ENCODE measurements around the gene DENND1C. TPM values are rescaled to one million over a fixed set of nuclear protein-coding genes. Genes with fewer than 3 reads are reported as not detected.

The DENND1C gene
- total RNA-seq, 1 experiment from 2014 or later, result not detected

GRCh38 chr19:6478815-6479214, 2.8 kb downstream of the DENND1C start:
- Mint-ChIP-seq H3K4me3 (ENCODE audit: low read depth, unreplicated experiment) (no peak overlapping the region), H3K9me3 (ENCODE audit: low read depth, unreplicated experiment) (no peaks in the 10 kb centered on the region), H3K27ac (ENCODE audit: unreplicated experiment) (no peak overlapping the region), H3K36me3 (ENCODE audit: insufficient read depth, unreplicated experiment) (peaks cover 5% of the 10 kb centered on the region), H3K4me1 (ENCODE audit: low read depth, unreplicated experiment) (peaks cover 3% of the 10 kb centered on the region), H3K27me3 (ENCODE audit: unreplicated experiment) (peaks cover 18% of the 10 kb centered on the region)
- no TSS peak for BruUV-seq (replicated peaks)
- CTCF ChIA-PET, result no interaction called here
- intact Hi-C loops (cut with micrococcal nuclease; ENCODE audit: unreplicated experiment), result no loop called here
- no peak for DNase-seq
- TF ChIP-seq CTCF (IDR thresholded peaks at IDR 0.05; ENCODE audit: unreplicated experiment), result no peak

- no peak overlapping the region for H3K4me3 Mint-ChIP-seq (ENCODE audit: low read depth, unreplicated experiment)
- no TSS peak for BruUV-seq (replicated peaks)
- peaks cover 5% of the 10 kb centered on the region for H3K36me3 Mint-ChIP-seq (ENCODE audit: insufficient read depth, unreplicated experiment)
- intact Hi-C loops (cut with micrococcal nuclease; ENCODE audit: unreplicated experiment), result no loop called here
- no peaks in the 10 kb centered on the region for H3K9me3 Mint-ChIP-seq (ENCODE audit: low read depth, unreplicated experiment)
- no peak for DNase-seq
- TF ChIP-seq CTCF (IDR thresholded peaks at IDR 0.05; ENCODE audit: unreplicated experiment), result no peak
- peaks cover 6% of the 10 kb centered on the region for H3K4me1 Mint-ChIP-seq (ENCODE audit: low read depth, unreplicated experiment)
- H3K27ac Mint-ChIP-seq (ENCODE audit: unreplicated experiment), result no peak overlapping the region
- CTCF ChIA-PET, result no interaction called here
- peaks cover 18% of the 10 kb centered on the region for H3K27me3 Mint-ChIP-seq (ENCODE audit: unreplicated experiment)
Observed at GRCh38 chr19:6476896-6477431, 4.6 kb downstream of the DENND1C start.

- peaks cover 18% of the 10 kb centered on the region for H3K27me3 Mint-ChIP-seq (ENCODE audit: unreplicated experiment)
- DNase-seq, result peak; percentile 43
- peaks cover 6% of the 10 kb centered on the region for H3K4me1 Mint-ChIP-seq (ENCODE audit: low read depth, unreplicated experiment)
- TF ChIP-seq CTCF (IDR thresholded peaks at IDR 0.05; ENCODE audit: unreplicated experiment), result no peak
- CTCF ChIA-PET, result no interaction called here
- BruUV-seq (replicated peaks), result no TSS peak
- no peak overlapping the region for H3K27ac Mint-ChIP-seq (ENCODE audit: unreplicated experiment)
- H3K4me3 Mint-ChIP-seq (ENCODE audit: low read depth, unreplicated experiment), result no peak overlapping the region
- intact Hi-C loops (cut with micrococcal nuclease; ENCODE audit: unreplicated experiment), result no loop called here
- no peaks in the 10 kb centered on the region for H3K9me3 Mint-ChIP-seq (ENCODE audit: low read depth, unreplicated experiment)
- peaks cover 5% of the 10 kb centered on the region for H3K36me3 Mint-ChIP-seq (ENCODE audit: insufficient read depth, unreplicated experiment)
Observed at GRCh38 chr19:6476155-6476895, 5.3 kb downstream of the DENND1C start.

DNA sequence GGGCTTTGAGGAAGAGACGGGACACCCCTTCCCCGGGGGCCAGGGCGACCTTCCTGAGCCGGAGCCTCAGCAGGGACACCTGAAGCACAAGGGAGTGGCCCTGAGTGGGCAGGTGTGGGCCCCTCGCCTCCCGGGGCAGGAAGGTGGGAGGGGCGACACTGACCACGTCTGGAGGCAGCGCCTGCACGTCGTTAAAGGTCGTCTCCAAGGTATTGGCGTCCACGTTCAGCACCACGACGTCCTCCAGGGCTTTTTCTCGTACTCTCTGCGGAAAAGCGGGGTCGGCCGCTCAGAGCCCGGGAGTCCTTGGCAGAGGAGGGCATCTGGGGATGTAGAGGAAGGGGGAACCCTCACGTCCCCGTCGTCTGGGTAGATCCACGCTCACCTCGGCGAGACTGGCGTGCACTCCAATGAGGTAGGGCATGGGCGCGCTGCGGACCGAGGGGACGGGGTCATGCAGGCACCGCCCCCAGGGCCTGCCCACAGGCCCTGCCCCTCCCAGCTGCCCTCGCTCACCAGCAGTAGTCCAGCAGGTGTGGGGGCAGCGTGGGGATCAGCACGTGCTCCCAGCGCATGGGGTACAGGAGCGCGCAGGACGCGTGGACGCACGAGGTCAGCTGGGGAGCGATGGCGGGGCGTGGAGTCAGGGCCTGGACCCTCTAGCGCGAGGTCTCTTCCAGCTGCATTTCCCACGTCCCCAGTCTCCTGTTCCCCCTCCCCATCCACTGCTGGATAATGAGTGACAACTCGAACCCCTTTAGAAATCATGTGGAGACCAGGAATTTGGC, 6.1 kb downstream of the DENND1C start:
- intact Hi-C loops (cut with micrococcal nuclease; ENCODE audit: unreplicated experiment), result no loop called here
- CTCF ChIA-PET, result no interaction called here
- no peak for TF ChIP-seq CTCF (IDR thresholded peaks at IDR 0.05; ENCODE audit: unreplicated experiment)
- Mint-ChIP-seq H3K4me3 (ENCODE audit: low read depth, unreplicated experiment) (no peak overlapping the region), H3K27ac (ENCODE audit: unreplicated experiment) (no peak overlapping the region), H3K27me3 (ENCODE audit: unreplicated experiment) (peaks cover 12% of the 10 kb centered on the region), H3K36me3 (ENCODE audit: insufficient read depth, unreplicated experiment) (peaks cover 5% of the 10 kb centered on the region), H3K4me1 (ENCODE audit: low read depth, unreplicated experiment) (peaks cover 6% of the 10 kb centered on the region), H3K9me3 (ENCODE audit: low read depth, unreplicated experiment) (no peaks in the 10 kb centered on the region)
- DNase-seq, result no peak
- no TSS peak for BruUV-seq (replicated peaks)
